Hepatocyte (in vitro differentiated cells): Measurements from ENCODE around the gene FADS1. TPM values are rescaled to one million over a fixed set of nuclear protein-coding genes. Genes with fewer than 3 reads are reported as not detected.

Source experiments
- DNase-seq: peaks from one replicate; pipeline ENCODE4 v3.0.0-alpha.2; 2016; ENCODE audit warnings: low spot score
- H2AFZ ChIP-seq: fragments of 200-600 bp; sonication (generic); 2 replicates; pipeline ENCODE4 v1.6.0; 2016; ENCODE audit warnings: antibody characterized with exemption, mild to moderate bottlenecking
- H3K27ac ChIP-seq: fragments of 200-600 bp; sonication (generic); 2 replicates; pipeline ENCODE4 v1.5.1; 2016; ENCODE audit warnings: mild to moderate bottlenecking
- H3K27me3 ChIP-seq: fragments of 200-600 bp; sonication (generic); 2 replicates; pipeline ENCODE4 v1.6.1; 2016
- H3K36me3 ChIP-seq: fragments of 200-600 bp; sonication (generic); replicated peaks from 2 replicates; pipeline ENCODE4 v1.5.1; 2016; ENCODE audit warnings: low read depth; ENCODE audit not compliant: insufficient read depth
- H3K4me1 ChIP-seq: fragments of 200-600 bp; sonication (generic); 2 replicates; pipeline ENCODE4 v1.5.1; 2016; ENCODE audit warnings: mild to moderate bottlenecking, moderate library complexity; ENCODE audit not compliant: insufficient read depth
- H3K4me2 ChIP-seq: fragments of 200-600 bp; sonication (generic); 2 replicates; pipeline ENCODE4 v1.6.0; 2016
- H3K4me3 ChIP-seq: fragments of 200-600 bp; sonication (generic); 2 replicates; pipeline ENCODE4 v1.5.1; 2016; ENCODE audit warnings: mild to moderate bottlenecking
- H3K79me2 ChIP-seq: fragments of 200-600 bp; sonication (generic); 2 replicates; pipeline ENCODE4 v1.6.0; 2017; ENCODE audit warnings: mild to moderate bottlenecking
- H3K9me2 ChIP-seq: fragments of 200-600 bp; sonication (generic); replicated peaks from 2 replicates; pipeline ENCODE4 v1.6.0; 2017; ENCODE audit warnings: mild to moderate bottlenecking; ENCODE audit not compliant: insufficient read depth
- H3K9me3 ChIP-seq: fragments of 200-600 bp; sonication (generic); 2 replicates; pipeline ENCODE4 v1.5.1; 2016; ENCODE audit warnings: low read depth, mild to moderate bottlenecking
- H4K20me1 ChIP-seq: fragments of 200-600 bp; sonication (generic); 2 replicates; pipeline ENCODE4 v1.6.0; 2016; ENCODE audit warnings: mild to moderate bottlenecking; ENCODE audit not compliant: insufficient read depth, poor library complexity, severe bottlenecking
- CTCF ChIP-seq: fragments of 200-600 bp; sonication (generic); IDR thresholded peaks from 2 replicates; pipeline ENCODE4 v1.5.1; 2016; ENCODE audit warnings: antibody characterized with exemption, mild to moderate bottlenecking; ENCODE audit not compliant: poor library complexity
- EZH2 ChIP-seq: fragments of 200-600 bp; sonication (generic); IDR thresholded peaks from 2 replicates; pipeline ENCODE4 v1.6.1; 2016; ENCODE audit warnings: antibody characterized with exemption, mild to moderate bottlenecking, borderline replicate concordance
- EZH2phosphoT487 ChIP-seq: fragments of 200-600 bp; sonication (generic); IDR thresholded peaks from one replicate; pipeline ENCODE4 v1.6.1; 2018; ENCODE audit warnings: antibody characterized with exemption, mild to moderate bottlenecking, low read depth, moderate library complexity; ENCODE audit not compliant: unreplicated experiment, severe bottlenecking
- WGBS: methylation state at CpG from one replicate; pipeline ENCODE4 v1.1.6; 2016; ENCODE audit warnings: low lambda C conversion rate; ENCODE audit errors: missing lambda C conversion rate; 5-methylcytosine and 5-hydroxymethylcytosine counted together
- polyA plus RNA-seq: library from polyadenylated mRNA; unstranded; fragments of >200 nt; fragmentation: Nextera tagmentation; extraction: Ambion mirVana; gene quantifications from 2 replicates; pipeline ENCODE4 v1.2.1, GENCODE V29; 2016
- total RNA-seq: library from RNA; depleted of rRNA; stranded (reverse); fragments of >200 nt; gene quantifications from 2 replicates; pipeline ENCODE4 v1.2.3, GENCODE V29; 2014

FADS1 gene
- total and polyA plus RNA-seq, 2 experiments from 2014 or later, result 151 to 230 TPM

- H3K79me2 ChIP-seq, result peaks cover 33% of the 10 kb centered on the region
Measured at GRCh38 chr11:61839742-61840141, 22.9 kb upstream of the FADS1 start.

GRCh38 chr11:61838921-61839320 is 22.1 kb upstream of the FADS1 start:
- no peak overlapping the region for H3K4me3 ChIP-seq
- no peaks in the 10 kb centered on the region for H3K27me3 ChIP-seq
- no peak overlapping the region for H2AFZ ChIP-seq
- WGBS, result 97% methylated on average over 10 of the region's 10 CpGs
- peaks cover 28% of the 10 kb centered on the region for H4K20me1 ChIP-seq
- DNase-seq, result no peak
- peaks cover 41% of the 10 kb centered on the region for H3K79me2 ChIP-seq
- H3K4me2 ChIP-seq, result no peak overlapping the region
- no peaks in the 10 kb centered on the region for H3K9me3 ChIP-seq
- H3K9me2 ChIP-seq, result no peaks in the 10 kb centered on the region
- no peak overlapping the region for H3K27ac ChIP-seq
- H3K4me1 ChIP-seq, result peaks cover 13% of the 10 kb centered on the region
- no peaks in the 10 kb centered on the region for H3K36me3 ChIP-seq
- TF ChIP-seq CTCF (no peak), EZH2phosphoT487 (no peak), EZH2 (no peak)

More at GRCh38 chr11:61839742-61840141, 22.9 kb upstream of the FADS1 start:
- Histone ChIP-seq H3K4me3 (no peak overlapping the region), H3K36me3 (no peaks in the 10 kb centered on the region), H3K9me2 (no peaks in the 10 kb centered on the region), H3K27ac (no peak overlapping the region), H3K27me3 (no peaks in the 10 kb centered on the region), H4K20me1 (peaks cover 21% of the 10 kb centered on the region), H3K9me3 (no peaks in the 10 kb centered on the region), H3K4me2 (no peak overlapping the region), H2AFZ (no peak overlapping the region), H3K4me1 (peaks cover 6% of the 10 kb centered on the region)
- 100% methylated on average over 2 of the region's 2 CpGs for WGBS
- no peak for TF ChIP-seq CTCF
- TF ChIP-seq EZH2phosphoT487, result no peak
- TF ChIP-seq EZH2, result no peak
- no peak for DNase-seq

GRCh38 chr11:61838501-61838900 is 21.7 kb upstream of the FADS1 start:
- no peak overlapping the region for H3K27ac ChIP-seq
- no peak for DNase-seq
- H3K4me2 ChIP-seq, result no peak overlapping the region
- no peak for TF ChIP-seq EZH2phosphoT487
- no peak for TF ChIP-seq EZH2
- TF ChIP-seq CTCF, result no peak
- no peaks in the 10 kb centered on the region for H3K27me3 ChIP-seq
- no peaks in the 10 kb centered on the region for H3K9me3 ChIP-seq
- whole genome bisulfite sequencing, result 95% methylated on average over 5 of the region's 5 CpGs
- H3K79me2 ChIP-seq, result peaks cover 45% of the 10 kb centered on the region
- H3K9me2 ChIP-seq, result no peaks in the 10 kb centered on the region
- H2AFZ ChIP-seq, result no peak overlapping the region
- no peak overlapping the region for H3K4me3 ChIP-seq
- H4K20me1 ChIP-seq, result peaks cover 32% of the 10 kb centered on the region
- H3K4me1 ChIP-seq, result peaks cover 13% of the 10 kb centered on the region
- no peaks in the 10 kb centered on the region for H3K36me3 ChIP-seq
